CD4-positive, alpha-beta memory T cell (primary cell): ENCODE measurements around the gene IRAK1. TPM values are rescaled to one million over a fixed set of nuclear protein-coding genes. Genes with fewer than 3 reads are reported as not detected.

Source experiments
- CTCF ChIA-PET: fragments of 350-600 bp; sonication (Branson Sonifier 250); formaldehyde crosslinking; loops from one replicate; lab custom pipeline; 2021; ENCODE audit warnings: inconsistent platforms; ENCODE audit not compliant: partially characterized antibody; lab: Charles Lee
- POLR2A ChIA-PET: fragments of 350-600 bp; sonication (Branson Sonifier 250); formaldehyde crosslinking; loops from one replicate; lab custom pipeline; 2021; ENCODE audit not compliant: partially characterized antibody; lab: Charles Lee
- DNase-seq, 5 donors: peaks; one replicate each; pipeline versions ENCODE4 v3.0.0 to v3.0.0-alpha.2; 2020 to 2022; ENCODE audit warnings: mixed read lengths in 1 of 5
- H3K27ac ChIP-seq: one replicate; pipeline ENCODE4 v1.7.0; 2013; ENCODE audit warnings: low read depth, low read length
- H3K27me3 ChIP-seq: 2 replicates; pipeline ENCODE4 v1.7.0; 2013; ENCODE audit warnings: mild to moderate bottlenecking, low read length, moderate library complexity; ENCODE audit not compliant: insufficient read depth
- H3K36me3 ChIP-seq: 2 replicates; pipeline ENCODE4 v1.7.0; 2013; ENCODE audit warnings: mild to moderate bottlenecking, low read length, moderate library complexity; ENCODE audit not compliant: insufficient read depth
- H3K4me1 ChIP-seq: 2 replicates; pipeline ENCODE4 v1.7.0; 2013; ENCODE audit warnings: mild to moderate bottlenecking, low read length, moderate library complexity; ENCODE audit not compliant: insufficient read depth
- H3K4me3 ChIP-seq, 2 donors: one replicate each; pipeline ENCODE4 v1.7.0; 2013; ENCODE audit warnings: low read length in 2 of 2, mild to moderate bottlenecking in 1 of 2
- H3K9me3 ChIP-seq, 2 donors: one replicate each; pipeline ENCODE4 v1.7.0; 2013; ENCODE audit warnings: low read length in 2 of 2, control low read depth in 1 of 2; ENCODE audit not compliant: control insufficient read depth in 1 of 2
- H3K27ac Mint-ChIP-seq, 7 donors: one replicate each; pipeline ENCODE4 v1.8.0; 2020 to 2021; ENCODE audit warnings: mixed read lengths in 7 of 7, mild to moderate bottlenecking in 6 of 7, inconsistent platforms in 3 of 7, moderate library complexity in 3 of 7
- H3K27me3 Mint-ChIP-seq, 2 donors: one replicate each; pipeline ENCODE4 v1.8.0; 2020 to 2021; ENCODE audit warnings: mixed read lengths in 2 of 2
- H3K36me3 Mint-ChIP-seq, 2 donors: one replicate each; pipeline ENCODE4 v1.8.0; 2020 to 2021; ENCODE audit warnings: mixed read lengths in 2 of 2, inconsistent platforms in 1 of 2, mild to moderate bottlenecking in 1 of 2
- H3K4me1 Mint-ChIP-seq, 4 donors: one replicate each; pipeline ENCODE4 v1.8.0; 2020 to 2021; ENCODE audit warnings: mixed read lengths in 4 of 4, mild to moderate bottlenecking in 1 of 4
- H3K4me3 Mint-ChIP-seq, 8 donors: one replicate each; pipeline ENCODE4 v1.8.0; 2020 to 2021; ENCODE audit warnings: mixed read lengths in 8 of 8, mild to moderate bottlenecking in 7 of 8, moderate library complexity in 6 of 8, inconsistent platforms in 3 of 8
- H3K9me3 Mint-ChIP-seq, 8 donors: one replicate each; pipeline ENCODE4 v1.8.0; 2020 to 2021; ENCODE audit warnings: mixed read lengths in 8 of 8, mild to moderate bottlenecking in 5 of 8, inconsistent platforms in 3 of 8, moderate library complexity in 1 of 8
- intact Hi-C: fragments of 100-400 bp; cut with micrococcal nuclease; formaldehyde crosslinking; loops from one replicate; pipeline ENCODE4 v1.15.1; 2023
- polyA plus RNA-seq, 2 donors: library from polyadenylated mRNA; unstranded; fragments of 300-500 nt; fragmentation: Illumina TruSeq; gene quantifications; one replicate each; pipeline ENCODE4 v1.2.3, GENCODE V29; 2021
- total RNA-seq, 2 experiments: library from RNA; stranded (reverse); gene quantifications; one replicate each; pipeline ENCODE4 v1.2.3, GENCODE V29; 2021

The IRAK1 gene
- total and polyA plus RNA-seq, 4 experiments from 2014 or later: 38.1 to 74.5 (median 65.7) TPM

DNA sequence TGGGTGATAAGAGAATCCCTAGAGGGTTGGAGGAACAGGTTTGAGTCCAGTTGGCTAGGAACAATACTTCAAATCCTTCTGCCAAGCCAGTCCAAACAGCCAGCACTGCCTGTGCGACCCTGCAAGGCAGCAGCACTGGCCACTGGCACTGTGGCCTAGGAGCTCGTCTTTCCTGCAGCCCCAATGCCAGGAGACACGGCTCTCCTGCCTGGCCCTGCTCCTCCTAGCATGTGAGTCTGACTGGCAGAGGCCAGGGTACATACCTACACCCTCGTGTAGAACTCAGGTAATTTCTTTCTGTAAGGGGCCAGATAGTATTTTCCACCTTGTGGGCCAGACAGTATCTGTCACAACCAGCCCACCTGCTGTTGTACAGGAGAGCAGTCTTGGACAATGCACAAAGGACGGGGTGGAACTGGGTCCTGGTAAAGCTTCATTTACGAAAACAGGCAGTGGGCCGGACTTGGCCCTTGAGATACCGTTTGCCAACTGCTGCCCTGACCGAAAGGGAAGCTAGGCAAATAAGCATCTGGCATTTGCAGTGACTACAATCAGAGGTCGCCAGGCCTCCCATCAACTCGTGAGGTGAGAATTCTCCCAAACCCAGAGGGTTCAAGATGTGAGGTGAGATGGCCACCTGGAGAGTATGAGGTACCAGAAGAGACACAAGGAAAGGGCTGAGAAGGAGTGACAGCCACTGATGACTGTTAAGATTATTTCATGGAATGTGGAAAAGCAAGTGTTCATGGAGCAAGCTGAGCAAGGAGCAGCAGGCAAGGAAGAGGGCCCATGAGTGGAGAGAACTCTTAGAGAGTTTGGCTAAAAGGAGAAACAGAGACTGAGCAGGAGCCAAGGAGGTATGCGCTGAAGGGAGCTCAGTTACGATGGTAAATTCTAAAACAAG, 29.8 kb upstream of the IRAK1 start:
- intact Hi-C loops: no loop called here
- H3K4me1 ChIP-seq: peaks cover 22% of the 10 kb centered on the region
- Mint-ChIP-seq H3K27ac (peak overlapping the region in 6 of 7 donors; percentile 13 to 87 (median 46)), H3K9me3 (peaks cover 0 to 2% (median 0%) of the 10 kb centered on the region in 8 donors), H3K4me3 (peak overlapping the region in 1 of 8 donors; percentile 32), H3K36me3 (peaks cover 10 to 49% of the 10 kb centered on the region in 2 donors), H3K27me3 (no peaks in the 10 kb centered on the region), H3K4me1 (peaks cover 20 to 60% (median 42%) of the 10 kb centered on the region in 4 donors)
- no peak overlapping the region for H3K27ac ChIP-seq
- no peaks in the 10 kb centered on the region for H3K9me3 ChIP-seq
- ChIA-PET CTCF (interaction anchor here (0.6 to 1.3 kb wide), 3 partner anchors 29 to 81 kb away, joined by 3 read pairs; no protein-coding TSS in a partner anchor), POLR2A (no interaction called here)
- H3K27me3 ChIP-seq: no peaks in the 10 kb centered on the region
- H3K36me3 ChIP-seq: peaks cover 16% of the 10 kb centered on the region
- DNase-seq: no peak
- H3K4me3 ChIP-seq: no peak overlapping the region

DNA sequence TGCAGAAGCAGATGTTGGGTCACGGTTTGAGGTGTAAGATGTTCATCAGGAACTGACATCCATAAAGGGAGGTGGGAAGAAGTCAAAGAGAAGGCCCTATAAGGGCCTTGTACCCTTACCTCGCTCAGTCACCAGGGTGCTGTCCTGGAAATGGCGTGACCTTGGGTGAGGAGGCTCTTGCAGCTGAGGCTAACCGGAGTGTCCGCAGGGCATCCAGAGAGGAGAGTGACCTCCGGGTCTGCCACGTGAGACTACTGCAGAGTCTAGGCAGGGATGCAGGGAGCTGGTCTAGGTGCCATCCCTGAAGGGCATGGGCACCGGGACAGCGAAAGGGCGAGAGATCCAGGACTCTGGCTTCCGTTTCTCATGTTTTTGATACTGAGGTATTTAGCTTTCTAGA, 28.7 kb upstream of the IRAK1 start:
- ChIA-PET CTCF (interaction anchor here (1.4 to 2.3 kb wide), 2 partner anchors 11 to 34 kb away, joined by 3 to 6 read pairs; no protein-coding TSS in a partner anchor), POLR2A (interaction anchor here (0.7 kb wide), 1 partner anchor 75 kb away, joined by 4 read pairs; no protein-coding TSS in a partner anchor)
- Mint-ChIP-seq H3K27me3 (no peaks in the 10 kb centered on the region), H3K27ac (peak overlapping the region in 5 of 7 donors; percentile 10 to 75 (median 65)), H3K9me3 (peaks cover 0 to 4% (median 0%) of the 10 kb centered on the region in 8 donors), H3K36me3 (peaks cover 10 to 50% of the 10 kb centered on the region in 2 donors), H3K4me3 (peak overlapping the region in 1 of 8 donors; percentile 1), H3K4me1 (peaks cover 22 to 60% (median 46%) of the 10 kb centered on the region in 4 donors)
- Histone ChIP-seq H3K4me3 (no peak overlapping the region), H3K9me3 (no peaks in the 10 kb centered on the region), H3K27ac (no peak overlapping the region), H3K36me3 (peaks cover 16% of the 10 kb centered on the region), H3K4me1 (peaks cover 24% of the 10 kb centered on the region), H3K27me3 (no peaks in the 10 kb centered on the region)
- intact Hi-C loops: no loop called here
- no peak for DNase-seq

DNA sequence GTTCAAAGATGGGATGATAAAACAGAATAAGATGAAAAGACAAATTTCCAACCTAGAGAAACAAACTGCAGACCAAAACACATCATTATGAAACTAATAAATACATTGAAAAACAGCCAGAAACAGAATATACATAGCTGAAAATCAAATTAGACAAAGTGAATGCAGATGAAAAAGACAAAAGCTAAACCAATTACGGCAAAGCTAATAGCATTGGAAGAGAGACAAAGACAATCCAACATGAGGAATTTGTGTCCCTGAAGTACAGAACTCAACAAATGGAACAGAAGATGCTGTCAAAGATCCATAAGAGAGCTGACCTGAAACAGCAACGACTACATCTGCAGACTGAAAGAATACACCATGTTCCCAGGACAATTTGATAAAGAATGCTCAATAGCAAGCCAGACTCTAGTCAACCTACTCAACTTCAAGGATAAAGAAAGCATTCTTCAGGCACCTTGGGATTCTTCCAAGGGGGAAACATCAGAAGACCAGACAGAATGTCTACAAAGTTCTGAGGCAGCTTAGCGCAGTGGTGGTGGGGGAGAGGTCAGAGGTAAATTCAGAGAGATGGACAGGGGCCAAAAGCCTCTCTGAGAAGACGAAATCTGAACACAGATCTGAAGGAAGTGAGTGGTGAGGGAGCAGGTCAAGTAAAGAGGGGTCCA, 27.4 kb upstream of the IRAK1 start:
- intact Hi-C loops: no loop called here
- peaks cover 16% of the 10 kb centered on the region for H3K36me3 ChIP-seq
- POLR2A ChIA-PET: no interaction called here
- Mint-ChIP-seq H3K9me3 (peaks cover 0 to 4% (median 0%) of the 10 kb centered on the region in 8 donors), H3K4me3 (no peak overlapping the region), H3K4me1 (peaks cover 23 to 55% (median 45%) of the 10 kb centered on the region in 4 donors), H3K27ac (peak overlapping the region in 6 of 7 donors; percentile 2 to 74 (median 34)), H3K27me3 (no peaks in the 10 kb centered on the region), H3K36me3 (peaks cover 10 to 47% of the 10 kb centered on the region in 2 donors)
- H3K27me3 ChIP-seq: no peaks in the 10 kb centered on the region
- no peaks in the 10 kb centered on the region for H3K9me3 ChIP-seq
- no peak overlapping the region for H3K4me3 ChIP-seq
- CTCF ChIA-PET: interaction anchor here (0.6 to 2.3 kb wide), 5 partner anchors 10 to 43 kb away, joined by 3 to 6 read pairs (median 3); no protein-coding TSS in a partner anchor
- no peak for DNase-seq
- no peak overlapping the region for H3K27ac ChIP-seq
- peaks cover 21% of the 10 kb centered on the region for H3K4me1 ChIP-seq

DNA sequence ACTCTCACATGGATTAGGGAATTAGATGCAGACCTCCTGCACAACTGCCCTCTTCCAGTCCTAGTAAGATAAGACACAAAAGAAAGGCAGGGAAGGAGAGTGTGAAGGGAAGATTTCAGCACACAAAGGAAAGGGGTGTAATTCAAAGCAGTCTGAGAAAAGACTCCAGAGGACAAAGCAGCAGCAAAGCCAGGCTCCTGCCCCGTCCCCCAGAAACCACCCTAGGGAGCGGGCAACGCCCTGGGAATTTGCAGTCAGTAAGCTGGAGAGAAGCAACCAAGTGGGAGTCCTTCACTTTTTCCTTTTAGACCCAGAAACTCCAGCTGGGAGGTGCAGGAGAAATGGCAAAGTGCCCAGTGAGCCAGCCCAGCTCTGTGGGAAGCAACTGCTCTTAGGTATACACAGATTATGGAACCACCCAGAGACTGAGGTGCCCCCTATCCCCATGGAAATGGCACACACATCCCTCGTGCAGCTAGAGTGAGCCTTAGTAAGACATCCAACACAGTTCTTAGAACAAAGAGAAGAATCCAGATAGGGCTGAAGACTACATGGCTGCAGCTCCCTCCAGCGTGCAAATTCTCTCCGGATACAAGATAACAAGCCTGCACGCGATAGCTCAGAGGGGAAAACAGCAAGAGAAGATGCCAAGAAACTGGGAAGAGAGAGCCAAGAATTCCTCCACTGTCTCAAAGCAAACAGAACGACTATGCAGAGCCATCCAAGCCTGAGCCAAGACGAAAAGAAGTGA, 26.5 kb upstream of the IRAK1 start:
- Mint-ChIP-seq H3K27ac (peak overlapping the region in 5 of 7 donors; percentile 2 to 88 (median 48)), H3K4me1 (peaks cover 22 to 53% (median 40%) of the 10 kb centered on the region in 4 donors), H3K4me3 (no peak overlapping the region), H3K27me3 (no peaks in the 10 kb centered on the region), H3K9me3 (peaks cover 0 to 4% (median 0%) of the 10 kb centered on the region in 8 donors), H3K36me3 (peaks cover 10 to 46% of the 10 kb centered on the region in 2 donors)
- ChIA-PET POLR2A (no interaction called here), CTCF (interaction anchor here (2.3 kb wide), 1 partner anchor 32 kb away, joined by 6 read pairs; no protein-coding TSS in a partner anchor)
- intact Hi-C loops: no loop called here
- H3K36me3 ChIP-seq: peaks cover 16% of the 10 kb centered on the region
- no peak for DNase-seq
- H3K9me3 ChIP-seq: no peaks in the 10 kb centered on the region
- no peak overlapping the region for H3K4me3 ChIP-seq
- H3K27me3 ChIP-seq: no peaks in the 10 kb centered on the region
- peaks cover 12% of the 10 kb centered on the region for H3K4me1 ChIP-seq
- no peak overlapping the region for H3K27ac ChIP-seq

- Histone ChIP-seq H3K27me3 (no peaks in the 10 kb centered on the region), H3K9me3 (no peaks in the 10 kb centered on the region), H3K4me1 (peaks cover 9% of the 10 kb centered on the region), H3K4me3 (no peak overlapping the region), H3K36me3 (peaks cover 8% of the 10 kb centered on the region), H3K27ac (no peak overlapping the region)
- peaks cover 28 to 52% (median 33%) of the 10 kb centered on the region in 4 donors for H3K4me1 Mint-ChIP-seq
- H3K9me3 Mint-ChIP-seq: peaks cover 0 to 4% (median 0%) of the 10 kb centered on the region in 8 donors
- no peak for DNase-seq
- POLR2A ChIA-PET: no interaction called here
- no peak overlapping the region for H3K4me3 Mint-ChIP-seq
- CTCF ChIA-PET: no interaction called here
- H3K36me3 Mint-ChIP-seq: peaks cover 7 to 39% of the 10 kb centered on the region in 2 donors
- intact Hi-C loops: no loop called here
- H3K27ac Mint-ChIP-seq: peak overlapping the region in 1 of 7 donors; percentile 60
- H3K27me3 Mint-ChIP-seq: no peaks in the 10 kb centered on the region
These were observed 24.4 kb upstream of the IRAK1 start for GRCh38 chrX:154044091-154044490.

DNA sequence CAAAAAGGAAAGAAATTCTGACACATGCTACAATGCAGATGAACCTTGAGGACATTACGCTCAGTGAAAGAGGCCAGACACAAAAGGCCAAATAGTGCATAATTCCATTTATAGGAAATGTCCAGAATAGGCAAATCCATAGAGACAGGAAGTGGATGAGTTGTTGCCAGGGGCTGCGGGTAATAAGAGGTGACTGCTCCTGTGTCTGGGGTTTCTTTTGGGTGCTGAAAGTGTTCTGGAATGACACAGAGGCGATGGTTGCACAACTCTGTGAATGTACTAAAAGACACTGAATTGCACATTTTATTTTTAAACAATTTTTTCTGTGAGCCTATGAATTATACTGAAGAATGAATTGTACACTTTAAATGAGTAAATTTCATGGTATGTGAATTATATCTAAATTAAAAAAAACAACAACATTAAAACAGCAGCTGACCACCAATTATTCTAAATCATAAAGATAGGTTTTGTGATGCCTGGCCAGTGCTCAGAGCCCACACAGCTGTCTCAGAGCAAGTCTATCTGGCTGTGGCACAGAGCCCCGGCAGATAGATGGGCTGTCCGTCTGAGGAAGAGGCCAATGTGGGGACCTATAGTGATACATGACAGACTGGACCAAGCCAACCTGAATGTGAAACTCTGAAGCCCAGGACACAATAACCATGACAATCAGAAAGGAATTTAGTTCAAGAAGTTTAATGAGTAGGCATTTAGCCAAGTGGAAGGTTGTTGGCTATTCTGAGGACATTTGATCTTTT, 23.5 kb upstream of the IRAK1 start:
- CTCF ChIA-PET: no interaction called here
- H3K4me3 ChIP-seq: no peak overlapping the region
- no peaks in the 10 kb centered on the region for H3K27me3 Mint-ChIP-seq
- H3K27ac Mint-ChIP-seq: no peak overlapping the region
- peaks cover 7 to 35% of the 10 kb centered on the region in 2 donors for H3K36me3 Mint-ChIP-seq
- POLR2A ChIA-PET: no interaction called here
- no peak overlapping the region for H3K27ac ChIP-seq
- peaks cover 0 to 4% (median 0%) of the 10 kb centered on the region in 8 donors for H3K9me3 Mint-ChIP-seq
- no peak for DNase-seq
- no peak overlapping the region for H3K4me3 Mint-ChIP-seq
- H3K4me1 Mint-ChIP-seq: peaks cover 29 to 50% (median 33%) of the 10 kb centered on the region in 4 donors
- peaks cover 9% of the 10 kb centered on the region for H3K4me1 ChIP-seq
- intact Hi-C loops: no loop called here
- peaks cover 8% of the 10 kb centered on the region for H3K36me3 ChIP-seq
- H3K27me3 ChIP-seq: no peaks in the 10 kb centered on the region
- no peaks in the 10 kb centered on the region for H3K9me3 ChIP-seq
